GM12878 (cell line): ENCODE data around the gene ZNF276. TPM values are rescaled to one million over a fixed set of nuclear protein-coding genes. Genes with fewer than 3 reads are reported as not detected.
A peak's percentile ranks its signal among the peaks of the same experiment; 100 is the strongest.

Experiments used
- BCL11A ChIP-seq: IDR thresholded peaks from 2 replicates; pipeline ENCODE4 v1.6.1; 2011; ENCODE audit warnings: low read depth, low read length
- CBX5 ChIP-seq: sonication (generic); IDR thresholded peaks from 2 replicates; pipeline ENCODE4 v1.6.1; 2016; ENCODE audit warnings: low read depth, moderate library complexity, mild to moderate bottlenecking, inconsistent platforms
- CREB1 ChIP-seq: IDR thresholded peaks from 2 replicates; pipeline ENCODE4 v1.6.1; 2012; ENCODE audit warnings: low read depth, mild to moderate bottlenecking, inconsistent platforms
- ETV6 ChIP-seq, 2 experiments: fragments of 450-650 bp in 1 of 2; IDR thresholded peaks in 1 of 2; conservative IDR thresholded peaks in 1 of 2; 2 replicates each; pipeline ENCODE4 v1.6.1; 2014; ENCODE audit warnings: antibody characterized with exemption in 1 of 2, borderline replicate concordance in 1 of 2, low read depth in 1 of 2, mild to moderate bottlenecking in 1 of 2, moderate library complexity in 1 of 2
- FOXM1 ChIP-seq: IDR thresholded peaks from 2 replicates; pipeline ENCODE4 v1.6.1; 2012; ENCODE audit warnings: low read depth, mild to moderate bottlenecking, inconsistent platforms, low read length, moderate library complexity
- GATAD2B ChIP-seq: fragments of 450-650 bp; conservative IDR thresholded peaks from 2 replicates; pipeline ENCODE4 v1.6.1; 2017; ENCODE audit warnings: low read depth, mild to moderate bottlenecking, moderate library complexity
- MYC ChIP-seq: IDR thresholded peaks from 2 replicates; pipeline ENCODE4 v1.6.1; 2011; ENCODE audit warnings: mild to moderate bottlenecking, low read length, moderate library complexity, inconsistent platforms; ENCODE audit not compliant: insufficient read depth, insufficient replicate concordance, insufficient read length, severe bottlenecking
- RAD21 ChIP-seq: IDR thresholded peaks from 2 replicates; pipeline ENCODE4 v1.6.1; 2011; ENCODE audit warnings: mild to moderate bottlenecking, low read depth, low read length, moderate library complexity; ENCODE audit not compliant: insufficient read depth
- RAD51 ChIP-seq: fragments of 450-650 bp; IDR thresholded peaks from 2 replicates; pipeline ENCODE4 v1.6.1; 2016; ENCODE audit warnings: moderate library complexity, mild to moderate bottlenecking, inconsistent platforms
- TARDBP ChIP-seq: IDR thresholded peaks from 2 replicates; pipeline ENCODE4 v1.6.1; 2016; ENCODE audit warnings: borderline replicate concordance
- ZBED1 ChIP-seq: IDR thresholded peaks from 2 replicates; pipeline ENCODE4 v1.6.1; 2016; ENCODE audit warnings: borderline replicate concordance
- ZSCAN29 ChIP-seq: fragments of 450-650 bp; IDR thresholded peaks from 2 replicates; pipeline ENCODE4 v1.6.1; 2017; ENCODE audit warnings: mild to moderate bottlenecking, moderate library complexity
- polyA plus RNA-seq, 11 experiments: library from polyadenylated mRNA; depleted of rRNA in 4 of 11; unstranded in 6 of 11; stranded (reverse) in 5 of 11; fragments of >200 nt; fragmentation: Nextera tagmentation in 4 of 11; fragmentation: Illumina TruSeq in 1 of 11; extraction: Ambion mirVana in 4 of 11; extraction: Trizol in 1 of 11; gene quantifications; 1 replicate in 1 of 11; 2 replicates in 10 of 11; pipeline versions ENCODE4 v1.2.1 to v1.2.3, GENCODE V29; 2011 to 2016; ENCODE audit warnings: inconsistent platforms in 2 of 11, missing spikeins in 2 of 11, low read depth in 1 of 11
- total RNA-seq, 4 experiments: library from RNA; depleted of rRNA in 3 of 4; stranded (reverse); fragments of >200 nt in 3 of 4; fragmentation: Illumina TruSeq in 1 of 4; extraction: Trizol in 1 of 4; gene quantifications; 2 replicates each; pipeline versions ENCODE4 v1.2.1 to v1.2.3, GENCODE V29; 2013 to 2021
- TF ChIP-seq, protein P1 (sequence below): IDR thresholded peaks from 2 replicates; pipeline ENCODE4 v1.6.1; 2012; ENCODE audit warnings: mild to moderate bottlenecking, low read depth, low read length
- TF ChIP-seq, protein P2 (sequence below): fragments of 150-350 bp; IDR thresholded peaks from 2 replicates; pipeline ENCODE4 v1.6.1; 2016; ENCODE audit warnings: low read depth, low read length
- TF ChIP-seq, protein P3 (sequence below): fragments of 450-650 bp; formaldehyde crosslinking; IDR thresholded peaks from 2 replicates; pipeline ENCODE4 v1.4.0; 2020; ENCODE audit warnings: mild to moderate bottlenecking, moderate library complexity
- TF ChIP-seq, protein P4 (sequence below): IDR thresholded peaks from 2 replicates; pipeline ENCODE4 v1.6.1; 2011; ENCODE audit warnings: low read depth, mild to moderate bottlenecking, low read length, moderate library complexity, borderline replicate concordance; ENCODE audit errors: extremely low read depth
- TF ChIP-seq, protein P5 (sequence below): IDR thresholded peaks from 2 replicates; pipeline ENCODE4 v1.6.1; 2012; ENCODE audit warnings: low read depth, low read length, improper control_type of control experiment

Gene ZNF276
- total and polyA plus RNA-seq, 10 of the 15 experiments (the other 5 are each of a cell fraction or from before 2014, with no cell fraction given) = 0.27 to 22.7 (median 8.7) TPM

DNA sequence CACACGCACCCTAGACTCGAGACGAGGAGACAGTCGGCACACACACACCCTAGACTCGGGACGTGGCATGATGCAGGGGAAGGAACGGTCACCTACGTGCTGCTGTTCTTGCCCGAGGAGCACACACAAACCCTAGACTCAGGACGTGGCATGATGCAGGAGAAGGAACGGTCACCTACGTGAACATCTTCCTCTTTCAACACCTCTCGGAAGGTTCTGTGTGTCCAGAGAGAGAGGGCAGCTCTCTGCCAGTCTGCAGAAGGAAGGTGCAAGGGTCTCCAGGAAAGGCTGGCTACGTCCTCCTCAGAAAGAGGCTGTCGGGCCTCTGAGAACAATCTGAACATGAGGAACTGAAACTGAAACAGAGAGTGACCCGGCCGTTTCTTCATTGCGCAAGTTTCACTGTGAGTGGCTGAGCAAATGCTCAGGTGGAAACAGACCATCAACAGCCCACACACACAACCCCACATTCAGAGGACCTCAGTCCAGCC lies 43.4 kb downstream of the ZNF276 start (continued):
- TF ChIP-seq, protein P1, sequence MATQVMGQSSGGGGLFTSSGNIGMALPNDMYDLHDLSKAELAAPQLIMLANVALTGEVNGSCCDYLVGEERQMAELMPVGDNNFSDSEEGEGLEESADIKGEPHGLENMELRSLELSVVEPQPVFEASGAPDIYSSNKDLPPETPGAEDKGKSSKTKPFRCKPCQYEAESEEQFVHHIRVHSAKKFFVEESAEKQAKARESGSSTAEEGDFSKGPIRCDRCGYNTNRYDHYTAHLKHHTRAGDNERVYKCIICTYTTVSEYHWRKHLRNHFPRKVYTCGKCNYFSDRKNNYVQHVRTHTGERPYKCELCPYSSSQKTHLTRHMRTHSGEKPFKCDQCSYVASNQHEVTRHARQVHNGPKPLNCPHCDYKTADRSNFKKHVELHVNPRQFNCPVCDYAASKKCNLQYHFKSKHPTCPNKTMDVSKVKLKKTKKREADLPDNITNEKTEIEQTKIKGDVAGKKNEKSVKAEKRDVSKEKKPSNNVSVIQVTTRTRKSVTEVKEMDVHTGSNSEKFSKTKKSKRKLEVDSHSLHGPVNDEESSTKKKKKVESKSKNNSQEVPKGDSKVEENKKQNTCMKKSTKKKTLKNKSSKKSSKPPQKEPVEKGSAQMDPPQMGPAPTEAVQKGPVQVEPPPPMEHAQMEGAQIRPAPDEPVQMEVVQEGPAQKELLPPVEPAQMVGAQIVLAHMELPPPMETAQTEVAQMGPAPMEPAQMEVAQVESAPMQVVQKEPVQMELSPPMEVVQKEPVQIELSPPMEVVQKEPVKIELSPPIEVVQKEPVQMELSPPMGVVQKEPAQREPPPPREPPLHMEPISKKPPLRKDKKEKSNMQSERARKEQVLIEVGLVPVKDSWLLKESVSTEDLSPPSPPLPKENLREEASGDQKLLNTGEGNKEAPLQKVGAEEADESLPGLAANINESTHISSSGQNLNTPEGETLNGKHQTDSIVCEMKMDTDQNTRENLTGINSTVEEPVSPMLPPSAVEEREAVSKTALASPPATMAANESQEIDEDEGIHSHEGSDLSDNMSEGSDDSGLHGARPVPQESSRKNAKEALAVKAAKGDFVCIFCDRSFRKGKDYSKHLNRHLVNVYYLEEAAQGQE = no peak
- TF ChIP-seq, protein P2, sequence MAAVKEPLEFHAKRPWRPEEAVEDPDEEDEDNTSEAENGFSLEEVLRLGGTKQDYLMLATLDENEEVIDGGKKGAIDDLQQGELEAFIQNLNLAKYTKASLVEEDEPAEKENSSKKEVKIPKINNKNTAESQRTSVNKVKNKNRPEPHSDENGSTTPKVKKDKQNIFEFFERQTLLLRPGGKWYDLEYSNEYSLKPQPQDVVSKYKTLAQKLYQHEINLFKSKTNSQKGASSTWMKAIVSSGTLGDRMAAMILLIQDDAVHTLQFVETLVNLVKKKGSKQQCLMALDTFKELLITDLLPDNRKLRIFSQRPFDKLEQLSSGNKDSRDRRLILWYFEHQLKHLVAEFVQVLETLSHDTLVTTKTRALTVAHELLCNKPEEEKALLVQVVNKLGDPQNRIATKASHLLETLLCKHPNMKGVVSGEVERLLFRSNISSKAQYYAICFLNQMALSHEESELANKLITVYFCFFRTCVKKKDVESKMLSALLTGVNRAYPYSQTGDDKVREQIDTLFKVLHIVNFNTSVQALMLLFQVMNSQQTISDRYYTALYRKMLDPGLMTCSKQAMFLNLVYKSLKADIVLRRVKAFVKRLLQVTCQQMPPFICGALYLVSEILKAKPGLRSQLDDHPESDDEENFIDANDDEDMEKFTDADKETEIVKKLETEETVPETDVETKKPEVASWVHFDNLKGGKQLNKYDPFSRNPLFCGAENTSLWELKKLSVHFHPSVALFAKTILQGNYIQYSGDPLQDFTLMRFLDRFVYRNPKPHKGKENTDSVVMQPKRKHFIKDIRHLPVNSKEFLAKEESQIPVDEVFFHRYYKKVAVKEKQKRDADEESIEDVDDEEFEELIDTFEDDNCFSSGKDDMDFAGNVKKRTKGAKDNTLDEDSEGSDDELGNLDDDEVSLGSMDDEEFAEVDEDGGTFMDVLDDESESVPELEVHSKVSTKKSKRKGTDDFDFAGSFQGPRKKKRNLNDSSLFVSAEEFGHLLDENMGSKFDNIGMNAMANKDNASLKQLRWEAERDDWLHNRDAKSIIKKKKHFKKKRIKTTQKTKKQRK = no peak
- TF ChIP-seq RAD21 (no peak), MYC (no peak), RAD51 (0 out of 2 replicates have a peak, but pooled peaks have one; percentile 17), GATAD2B (peak; percentile 66; the same call in 1 of the 2 replicates), ZSCAN29 (no peak), TARDBP (no peak; the same call in 1 of the 2 replicates), BCL11A (peak; percentile 94), ZBED1 (no peak; the same call in 1 of the 2 replicates), CREB1 (0 out of 2 replicates have a peak, but pooled peaks have one; percentile 48), FOXM1 (peak; percentile 60), ETV6 (conservative IDR thresholded peaks at IDR 0.05 in 1 of 2, IDR thresholded peaks at IDR 0.05 in 1 of 2; ENCODE audit: borderline replicate concordance in 1 of 2, low read depth in 1 of 2) (peak in 1 of 2 experiments; percentile 85; a peak in 2 of 4 replicates), CBX5 (0 out of 2 replicates have a peak, but pooled peaks have one; percentile 35)
- TF ChIP-seq, protein P3, sequence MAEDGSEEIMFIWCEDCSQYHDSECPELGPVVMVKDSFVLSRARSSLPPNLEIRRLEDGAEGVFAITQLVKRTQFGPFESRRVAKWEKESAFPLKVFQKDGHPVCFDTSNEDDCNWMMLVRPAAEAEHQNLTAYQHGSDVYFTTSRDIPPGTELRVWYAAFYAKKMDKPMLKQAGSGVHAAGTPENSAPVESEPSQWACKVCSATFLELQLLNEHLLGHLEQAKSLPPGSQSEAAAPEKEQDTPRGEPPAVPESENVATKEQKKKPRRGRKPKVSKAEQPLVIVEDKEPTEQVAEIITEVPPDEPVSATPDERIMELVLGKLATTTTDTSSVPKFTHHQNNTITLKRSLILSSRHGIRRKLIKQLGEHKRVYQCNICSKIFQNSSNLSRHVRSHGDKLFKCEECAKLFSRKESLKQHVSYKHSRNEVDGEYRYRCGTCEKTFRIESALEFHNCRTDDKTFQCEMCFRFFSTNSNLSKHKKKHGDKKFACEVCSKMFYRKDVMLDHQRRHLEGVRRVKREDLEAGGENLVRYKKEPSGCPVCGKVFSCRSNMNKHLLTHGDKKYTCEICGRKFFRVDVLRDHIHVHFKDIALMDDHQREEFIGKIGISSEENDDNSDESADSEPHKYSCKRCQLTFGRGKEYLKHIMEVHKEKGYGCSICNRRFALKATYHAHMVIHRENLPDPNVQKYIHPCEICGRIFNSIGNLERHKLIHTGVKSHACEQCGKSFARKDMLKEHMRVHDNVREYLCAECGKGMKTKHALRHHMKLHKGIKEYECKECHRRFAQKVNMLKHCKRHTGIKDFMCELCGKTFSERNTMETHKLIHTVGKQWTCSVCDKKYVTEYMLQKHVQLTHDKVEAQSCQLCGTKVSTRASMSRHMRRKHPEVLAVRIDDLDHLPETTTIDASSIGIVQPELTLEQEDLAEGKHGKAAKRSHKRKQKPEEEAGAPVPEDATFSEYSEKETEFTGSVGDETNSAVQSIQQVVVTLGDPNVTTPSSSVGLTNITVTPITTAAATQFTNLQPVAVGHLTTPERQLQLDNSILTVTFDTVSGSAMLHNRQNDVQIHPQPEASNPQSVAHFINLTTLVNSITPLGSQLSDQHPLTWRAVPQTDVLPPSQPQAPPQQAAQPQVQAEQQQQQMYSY (CRISPR knock-in tag) = no peak
- TF ChIP-seq, protein P4, sequence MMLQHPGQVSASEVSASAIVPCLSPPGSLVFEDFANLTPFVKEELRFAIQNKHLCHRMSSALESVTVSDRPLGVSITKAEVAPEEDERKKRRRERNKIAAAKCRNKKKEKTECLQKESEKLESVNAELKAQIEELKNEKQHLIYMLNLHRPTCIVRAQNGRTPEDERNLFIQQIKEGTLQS = no peak
- TF ChIP-seq, protein P5, sequence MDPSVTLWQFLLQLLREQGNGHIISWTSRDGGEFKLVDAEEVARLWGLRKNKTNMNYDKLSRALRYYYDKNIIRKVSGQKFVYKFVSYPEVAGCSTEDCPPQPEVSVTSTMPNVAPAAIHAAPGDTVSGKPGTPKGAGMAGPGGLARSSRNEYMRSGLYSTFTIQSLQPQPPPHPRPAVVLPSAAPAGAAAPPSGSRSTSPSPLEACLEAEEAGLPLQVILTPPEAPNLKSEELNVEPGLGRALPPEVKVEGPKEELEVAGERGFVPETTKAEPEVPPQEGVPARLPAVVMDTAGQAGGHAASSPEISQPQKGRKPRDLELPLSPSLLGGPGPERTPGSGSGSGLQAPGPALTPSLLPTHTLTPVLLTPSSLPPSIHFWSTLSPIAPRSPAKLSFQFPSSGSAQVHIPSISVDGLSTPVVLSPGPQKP = no peak
